Sciatic nerve (tissue), 2 donors: Measurements from ENCODE around the gene ANAPC2. TPM values are rescaled to one million over a fixed set of nuclear protein-coding genes. Genes with fewer than 3 reads are reported as not detected.

Experiments
- ATAC-seq: fragments of 200-7000 bp; cut with Tn5 transposase; one replicate; pipeline ENCODE4 v1.9.1; 2020; ENCODE audit warnings: mild to moderate bottlenecking, moderate library complexity
- DNase-seq: peaks from one replicate; pipeline ENCODE4 v3.0.0-alpha.2; 2020; ENCODE audit warnings: low spot score
- intact Hi-C: fragments of 100-400 bp; cut with DNase I; formaldehyde crosslinking; loops from one replicate; pipeline ENCODE4 v1.14.2; 2022
- total RNA-seq: library from RNA; stranded (reverse); fragmentation: NEBNext Ultra II Directional; extraction: Animal tissue kit (Norgen Biotek cat#: 25700); gene quantifications from one replicate; pipeline ENCODE4 v1.2.1, GENCODE V29; 2021
- donor health status: DM: no; HTN: no; CAD: no.
- donor health status: DM: no; HTN: no; CAD: no.

Gene ANAPC2
- total RNA-seq, 1 donor from 2014 or later: 52.8 TPM

- intact Hi-C loops: no loop called here
- ATAC-seq (no peak), DNase-seq (no peak)
Observed at GRCh38 chr9:137168904-137169856, 19.2 kb downstream of the ANAPC2 start.

- ATAC-seq: no peak
- DNase-seq: no peak
- intact Hi-C loops: no loop called here
Observed at GRCh38 chr9:137168573-137168903, 19.8 kb downstream of the ANAPC2 start.

- intact Hi-C loops: no loop called here
- ATAC-seq: no peak
- DNase-seq: no peak
Observed at GRCh38 chr9:137167747-137168572, 20.4 kb downstream of the ANAPC2 start.

GRCh38 chr9:137167277-137167746, 21.0 kb downstream of the ANAPC2 start:
- intact Hi-C loops: no loop called here
- no peak for ATAC-seq
- no peak for DNase-seq

DNA sequence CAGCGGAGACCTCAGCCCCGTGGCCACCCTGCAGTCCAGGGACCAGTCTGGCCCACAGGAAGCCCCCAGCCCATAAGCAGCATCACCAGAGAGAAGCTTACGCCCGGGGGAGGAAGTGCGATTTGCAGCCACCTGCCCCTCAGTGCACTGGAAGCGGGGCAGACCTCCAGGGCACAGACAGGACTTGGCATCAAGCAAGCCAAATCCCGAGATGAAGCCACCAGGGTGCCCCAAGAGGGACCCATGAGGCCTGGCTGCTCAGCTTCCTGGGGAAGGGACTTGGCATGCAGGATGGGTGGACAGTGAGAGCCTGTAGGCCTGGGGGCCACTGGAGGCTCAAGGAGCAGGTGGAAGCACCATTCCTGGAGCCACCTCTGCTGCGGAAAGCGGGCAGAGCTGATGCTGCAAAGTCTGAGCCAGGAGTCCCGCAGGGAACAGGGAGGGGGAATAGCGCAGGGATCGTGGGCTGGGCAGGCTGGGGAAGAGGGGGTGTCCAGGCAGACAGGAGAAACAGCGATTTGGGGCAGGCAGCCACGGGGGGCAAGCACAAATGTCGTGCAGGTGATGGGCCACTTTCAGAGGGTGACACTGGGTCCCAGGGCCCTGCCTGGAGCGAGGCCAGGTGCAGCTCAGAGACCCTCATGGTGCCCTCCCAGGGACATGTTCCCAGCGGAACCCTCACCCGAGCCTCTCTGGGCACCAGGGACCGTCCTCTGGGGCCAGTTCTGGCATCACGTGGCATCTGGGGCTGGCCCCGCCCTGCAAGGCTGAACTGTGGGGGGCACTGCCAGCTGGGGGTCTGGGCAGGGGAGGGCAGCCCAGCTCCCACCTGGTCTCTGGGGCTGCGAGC, 21.8 kb downstream of the ANAPC2 start:
- intact Hi-C loops: no loop called here
- DNase-seq: no peak
- no peak for ATAC-seq

DNA sequence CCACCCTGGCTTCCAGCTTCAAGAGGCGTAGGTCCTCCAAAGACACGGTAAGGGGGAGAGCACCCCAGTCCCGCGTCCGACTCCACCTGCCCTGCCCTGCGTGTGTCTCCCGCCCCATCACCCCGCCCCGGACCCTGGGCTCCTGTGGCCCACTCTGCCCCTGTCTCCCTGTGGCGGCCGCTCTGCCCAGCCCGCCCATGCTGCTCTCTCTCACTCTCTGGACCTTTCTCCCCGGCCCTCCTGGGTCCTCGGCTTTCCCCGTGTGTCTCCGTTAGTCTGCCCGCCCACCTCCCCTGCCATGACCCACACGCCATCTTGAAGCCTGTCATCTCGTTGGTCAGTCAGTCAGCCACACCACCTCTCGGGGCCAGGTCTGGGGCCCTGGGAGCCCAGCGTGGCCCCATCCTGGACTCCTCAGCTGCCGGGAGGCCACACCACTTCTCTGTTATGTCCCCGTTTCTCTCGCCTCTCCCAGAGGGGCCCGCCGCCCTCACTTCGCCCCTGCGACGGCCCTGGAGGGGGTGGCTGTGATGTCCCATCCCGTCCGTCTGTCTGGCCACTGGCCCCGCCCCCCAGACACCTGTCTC, 23.0 kb downstream of the ANAPC2 start:
- intact Hi-C loops: no loop called here
- no peak for ATAC-seq

GRCh38 chr9:137164370-137165249, 23.8 kb downstream of the ANAPC2 start:
- no peak for DNase-seq
- no peak for ATAC-seq
- intact Hi-C loops: no loop called here

More for the DNA sequence above, 23.0 kb downstream of the ANAPC2 start:
- DNase-seq: no peak

GRCh38 chr9:137163805-137164204, 24.6 kb downstream of the ANAPC2 start:
- no peak for DNase-seq
- ATAC-seq: no peak
- intact Hi-C loops: no loop called here

GRCh38 chr9:137163365-137163715, 25.0 kb downstream of the ANAPC2 start:
- DNase-seq: no peak
- no peak for ATAC-seq
- intact Hi-C loops: no loop called here

DNA sequence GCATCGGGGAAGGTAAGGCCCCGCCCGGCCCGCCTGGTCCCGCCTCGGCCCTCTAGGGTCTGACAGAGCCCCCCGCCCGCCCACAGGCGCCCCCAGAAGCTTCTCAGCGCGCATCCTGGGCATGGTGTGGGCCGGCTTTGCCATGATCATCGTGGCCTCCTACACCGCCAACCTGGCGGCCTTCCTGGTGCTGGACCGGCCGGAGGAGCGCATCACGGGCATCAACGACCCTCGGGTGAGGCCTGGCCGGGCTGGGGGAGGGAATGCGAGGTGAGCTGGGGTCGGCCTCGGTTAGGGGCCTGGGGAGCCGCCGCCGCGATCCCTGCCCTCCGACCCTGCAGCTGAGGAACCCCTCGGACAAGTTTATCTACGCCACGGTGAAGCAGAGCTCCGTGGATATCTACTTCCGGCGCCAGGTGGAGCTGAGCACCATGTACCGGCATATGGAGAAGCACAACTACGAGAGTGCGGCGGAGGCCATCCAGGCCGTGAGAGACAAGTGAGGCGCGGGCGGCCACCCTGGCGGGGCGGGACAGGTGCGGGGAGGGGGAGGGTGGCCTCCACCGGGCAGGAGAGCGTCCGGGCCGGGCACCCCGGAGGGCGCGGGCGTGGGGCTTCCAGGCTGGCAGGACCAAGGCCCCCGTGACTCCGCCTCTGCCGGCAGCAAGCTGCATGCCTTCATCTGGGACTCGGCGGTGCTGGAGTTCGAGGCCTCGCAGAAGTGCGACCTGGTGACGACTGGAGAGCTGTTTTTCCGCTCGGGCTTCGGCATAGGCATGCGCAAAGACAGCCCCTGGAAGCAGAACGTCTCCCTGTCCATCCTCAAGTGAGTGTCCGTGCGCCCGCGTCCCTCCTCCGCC, 25.6 kb downstream of the ANAPC2 start:
- intact Hi-C loops: no loop called here
- ATAC-seq (no peak), DNase-seq (no peak)

DNA sequence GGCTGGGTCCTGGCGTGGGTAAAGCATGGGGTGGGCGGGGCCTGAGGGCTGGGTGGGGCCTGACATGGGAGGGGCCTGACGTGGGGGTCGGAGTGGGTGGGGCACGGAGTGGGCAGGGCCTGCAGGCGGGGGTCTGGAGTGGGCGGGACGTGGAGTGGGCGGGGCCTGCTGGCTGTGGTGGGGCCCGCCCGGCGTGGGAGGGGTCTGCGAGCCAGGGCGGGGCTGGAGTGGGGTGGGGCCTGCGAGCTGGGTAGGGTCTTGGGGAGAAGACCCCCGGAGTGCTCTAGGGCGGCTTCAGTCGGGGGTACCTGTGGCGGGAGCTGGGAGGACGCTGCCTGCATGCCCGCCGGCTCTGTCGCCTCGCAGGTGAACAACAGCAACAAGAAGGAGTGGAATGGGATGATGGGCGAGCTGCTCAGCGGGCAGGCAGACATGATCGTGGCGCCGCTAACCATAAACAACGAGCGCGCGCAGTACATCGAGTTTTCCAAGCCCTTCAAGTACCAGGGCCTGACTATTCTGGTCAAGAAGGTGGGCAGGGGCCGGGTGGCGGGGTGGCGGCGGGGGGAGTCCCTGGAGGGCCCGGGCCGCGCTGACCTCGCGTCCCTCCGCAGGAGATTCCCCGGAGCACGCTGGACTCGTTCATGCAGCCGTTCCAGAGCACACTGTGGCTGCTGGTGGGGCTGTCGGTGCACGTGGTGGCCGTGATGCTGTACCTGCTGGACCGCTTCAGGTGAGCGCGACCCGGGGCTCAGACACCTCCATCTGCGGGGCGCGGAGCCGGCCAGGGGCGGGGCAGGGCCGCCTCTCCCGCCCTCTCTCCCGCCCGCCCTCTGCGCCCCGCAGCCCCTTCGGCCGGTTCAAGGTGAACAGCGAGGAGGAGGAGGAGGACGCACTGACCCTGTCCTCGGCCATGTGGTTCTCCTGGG, 26.5 kb downstream of the ANAPC2 start:
- ATAC-seq (no peak), DNase-seq (no peak)
- intact Hi-C loops: no loop called here

GRCh38 chr9:137160716-137161557, 27.4 kb downstream of the ANAPC2 start:
- no peak for DNase-seq
- intact Hi-C loops: no loop called here
- ATAC-seq: no peak

GRCh38 chr9:137160054-137160425, 28.3 kb downstream of the ANAPC2 start:
- no peak for ATAC-seq
- DNase-seq: no peak
- intact Hi-C loops: no loop called here

GRCh38 chr9:137159105-137160053, 29.0 kb downstream of the ANAPC2 start:
- intact Hi-C loops: no loop called here
- ATAC-seq: no peak
- DNase-seq: no peak
